ENCODE measurements around the gene C3AR1. TPM values are rescaled to one million over a fixed set of nuclear protein-coding genes. Genes with fewer than 3 reads are reported as not detected.
"Not testable (repeated sequence)": the region's sequence is repeated elsewhere in the genome, so short reads cannot be mapped to it uniquely, and the experiment has no call there.

Gene C3AR1
- total RNA-seq, 2 donors from 2014 or later: 0.66 to 3.9 TPM

DNA sequence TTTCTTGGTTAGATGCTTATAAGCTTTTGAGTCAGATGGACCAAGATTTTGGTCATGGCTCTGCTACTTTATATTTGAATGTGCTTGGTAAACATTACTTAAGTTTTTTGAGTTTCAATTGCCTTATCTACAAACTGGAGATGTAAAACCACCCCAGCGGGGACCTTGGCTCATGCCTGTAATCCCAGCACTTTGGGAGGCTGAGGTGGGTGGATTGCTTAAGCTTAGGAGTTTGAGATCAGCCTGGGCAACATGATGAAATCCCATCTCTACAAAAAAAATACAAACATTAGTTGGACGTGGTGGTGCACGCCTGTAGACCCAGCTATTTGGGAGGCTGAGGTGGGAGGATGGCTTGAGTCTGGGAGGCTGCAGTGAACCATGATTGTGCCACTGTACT lies 27.1 kb upstream of the C3AR1 start:
- no peak for TF ChIP-seq POLR2A (IDR thresholded peaks at IDR 0.05)
- TF ChIP-seq, protein P1, sequence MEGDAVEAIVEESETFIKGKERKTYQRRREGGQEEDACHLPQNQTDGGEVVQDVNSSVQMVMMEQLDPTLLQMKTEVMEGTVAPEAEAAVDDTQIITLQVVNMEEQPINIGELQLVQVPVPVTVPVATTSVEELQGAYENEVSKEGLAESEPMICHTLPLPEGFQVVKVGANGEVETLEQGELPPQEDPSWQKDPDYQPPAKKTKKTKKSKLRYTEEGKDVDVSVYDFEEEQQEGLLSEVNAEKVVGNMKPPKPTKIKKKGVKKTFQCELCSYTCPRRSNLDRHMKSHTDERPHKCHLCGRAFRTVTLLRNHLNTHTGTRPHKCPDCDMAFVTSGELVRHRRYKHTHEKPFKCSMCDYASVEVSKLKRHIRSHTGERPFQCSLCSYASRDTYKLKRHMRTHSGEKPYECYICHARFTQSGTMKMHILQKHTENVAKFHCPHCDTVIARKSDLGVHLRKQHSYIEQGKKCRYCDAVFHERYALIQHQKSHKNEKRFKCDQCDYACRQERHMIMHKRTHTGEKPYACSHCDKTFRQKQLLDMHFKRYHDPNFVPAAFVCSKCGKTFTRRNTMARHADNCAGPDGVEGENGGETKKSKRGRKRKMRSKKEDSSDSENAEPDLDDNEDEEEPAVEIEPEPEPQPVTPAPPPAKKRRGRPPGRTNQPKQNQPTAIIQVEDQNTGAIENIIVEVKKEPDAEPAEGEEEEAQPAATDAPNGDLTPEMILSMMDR (IDR thresholded peaks at IDR 0.05): no peak
- peaks cover 5% of the 10 kb centered on the region for H3K4me1 ChIP-seq
- no peak for DNase-seq
- no peak overlapping the region for H3K27ac ChIP-seq
- no peaks in the 10 kb centered on the region for H3K9me3 ChIP-seq
- intact Hi-C loops (cut with DNase I): no loop called here
- WGBS, 2 donors: 89 to 98% methylated on average over 3 of the region's 3 CpGs
- no peak for ATAC-seq
- H3K4me3 ChIP-seq: no peak overlapping the region
- peaks cover 5 to 39% of the 10 kb centered on the region in 2 donors for H3K36me3 ChIP-seq (replicated peaks in 1 of 2; ENCODE audit: insufficient read depth in 1 of 2, low read depth in 2 of 2)
- H3K27me3 ChIP-seq: no peaks in the 10 kb centered on the region

DNA sequence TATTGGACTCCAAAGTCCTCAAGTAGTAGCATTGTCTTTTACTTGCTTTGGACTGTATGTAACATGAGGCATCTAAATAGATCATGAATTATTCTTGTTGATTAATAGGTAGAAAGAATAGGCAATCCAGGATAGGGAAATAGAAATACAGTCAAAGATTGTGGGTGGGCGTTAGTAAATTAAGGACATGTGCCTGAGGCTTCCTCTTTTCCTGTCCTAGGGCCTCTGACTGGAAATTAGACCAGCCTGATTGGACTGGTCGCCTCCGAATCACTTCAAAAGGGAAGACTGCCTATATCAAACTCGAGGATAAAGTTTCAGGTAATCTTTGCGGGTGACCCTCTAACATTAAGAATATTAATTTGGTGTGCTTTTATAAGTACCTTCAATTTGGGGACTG lies 23.6 kb upstream of the C3AR1 start:
- H3K4me3 ChIP-seq: no peak overlapping the region
- intact Hi-C loops (cut with DNase I): no loop called here
- ATAC-seq: no peak
- no peaks in the 10 kb centered on the region for H3K9me3 ChIP-seq
- H3K27me3 ChIP-seq: no peaks in the 10 kb centered on the region
- TF ChIP-seq POLR2A (IDR thresholded peaks at IDR 0.05): no peak
- TF ChIP-seq, protein P1 (IDR thresholded peaks at IDR 0.05): no peak
- 82 to 84% methylated on average over 5 of the region's 5 CpGs for WGBS, 2 donors
- H3K4me1 ChIP-seq: peaks cover 23% of the 10 kb centered on the region
- no peak for DNase-seq
- peaks cover 5 to 32% of the 10 kb centered on the region in 2 donors for H3K36me3 ChIP-seq (replicated peaks in 1 of 2; ENCODE audit: insufficient read depth in 1 of 2, low read depth in 2 of 2)
- H3K27ac ChIP-seq: no peak overlapping the region

DNA sequence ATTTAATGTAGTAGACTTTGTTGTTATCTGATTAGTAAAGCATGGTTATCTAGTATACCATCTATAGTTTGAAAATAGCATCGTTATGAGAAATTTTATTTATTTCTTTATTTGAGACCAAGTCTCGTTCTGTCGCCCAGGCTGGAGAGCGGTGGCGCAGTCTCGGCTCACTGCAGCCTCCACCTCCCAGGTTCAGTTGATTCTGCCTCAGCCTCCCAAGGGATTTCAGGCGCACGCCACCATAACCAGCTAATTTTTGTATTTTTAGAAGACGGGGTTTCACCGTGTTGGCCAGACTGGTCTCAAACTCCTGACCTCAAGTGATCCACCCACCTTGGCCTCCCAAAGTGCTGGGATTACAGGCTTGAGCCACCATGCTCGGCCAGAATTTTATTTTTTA lies 23.1 kb upstream of the C3AR1 start:
- not testable (repeated sequence) for H3K27ac ChIP-seq, ATAC-seq

DNA sequence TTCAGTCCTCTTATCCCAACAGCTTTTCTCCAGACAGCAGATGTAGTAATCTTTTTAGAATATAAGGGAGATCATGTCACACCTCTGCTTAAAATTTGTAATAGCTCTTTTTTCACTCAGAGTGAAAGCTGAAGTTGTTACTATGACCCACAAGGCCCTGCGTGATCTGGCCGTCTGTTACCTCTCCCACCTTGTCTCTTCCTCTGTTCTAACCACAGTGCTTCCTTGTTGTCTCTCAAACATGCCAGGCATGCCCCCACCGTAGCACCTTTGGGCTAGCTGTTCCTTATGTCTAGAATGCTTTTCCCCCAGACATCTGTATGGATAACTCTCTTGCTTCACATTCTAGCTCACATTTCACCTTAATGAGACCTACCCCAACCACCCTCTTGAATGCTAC lies 22.4 kb upstream of the C3AR1 start:
- H3K27ac ChIP-seq: no peak overlapping the region
- peak in 1 of 4 donors; percentile 10 for DNase-seq
- H3K4me3 ChIP-seq: no peak overlapping the region
- peaks cover 34% of the 10 kb centered on the region for H3K4me1 ChIP-seq
- no peak for TF ChIP-seq POLR2A (IDR thresholded peaks at IDR 0.05)
- TF ChIP-seq, protein P1 (IDR thresholded peaks at IDR 0.05): no peak
- peaks cover 0 to 24% of the 10 kb centered on the region in 2 donors for H3K36me3 ChIP-seq (replicated peaks in 1 of 2; ENCODE audit: insufficient read depth in 1 of 2, low read depth in 2 of 2)
- intact Hi-C loops (cut with DNase I): no loop called here
- no peak for ATAC-seq
- no peaks in the 10 kb centered on the region for H3K9me3 ChIP-seq
- no peaks in the 10 kb centered on the region for H3K27me3 ChIP-seq
- WGBS, 2 donors: 36 to 42% methylated on average over 3 of the region's 3 CpGs

More for the DNA sequence above, 23.1 kb upstream of the C3AR1 start:
- DNase-seq; H3K9me3 ChIP-seq; H3K4me3 ChIP-seq; H3K27me3 ChIP-seq; intact Hi-C loops (cut with DNase I): not testable (repeated sequence)
- H3K36me3 ChIP-seq (replicated peaks in 1 of 2; ENCODE audit: insufficient read depth in 1 of 2, low read depth in 2 of 2): peaks cover 2 to 27% of the 10 kb centered on the region in 2 donors
- peaks cover 27% of the 10 kb centered on the region for H3K4me1 ChIP-seq
- WGBS, 2 donors: 88 to 89% methylated on average over 11 of the region's 11 CpGs

DNA sequence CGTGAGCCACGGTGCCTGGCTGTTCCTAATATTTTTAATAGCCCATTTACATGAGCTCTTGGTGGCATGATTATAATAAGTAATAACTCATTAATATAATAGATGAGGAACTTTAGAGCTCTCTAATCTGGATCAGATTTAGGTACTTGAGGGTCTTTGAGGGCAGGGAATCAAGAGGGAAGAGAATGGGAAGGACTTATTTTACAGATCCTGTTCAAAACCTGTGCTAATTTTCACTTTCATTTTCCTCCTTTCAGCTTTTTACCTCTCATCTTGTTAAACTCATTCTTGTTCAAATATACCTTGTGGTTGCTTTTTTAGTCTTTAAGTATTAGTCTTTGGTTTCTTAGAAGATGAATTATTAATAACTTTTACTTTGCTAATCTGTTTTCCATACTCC lies 21.5 kb upstream of the C3AR1 start:
- TF ChIP-seq, protein P1 (IDR thresholded peaks at IDR 0.05): no peak
- no peak for TF ChIP-seq POLR2A (IDR thresholded peaks at IDR 0.05)
- Histone ChIP-seq H3K27ac (no peak overlapping the region), H3K4me1 (peaks cover 44% of the 10 kb centered on the region), H3K27me3 (no peaks in the 10 kb centered on the region), H3K9me3 (no peaks in the 10 kb centered on the region), H3K4me3 (no peak overlapping the region), H3K36me3 (replicated peaks in 1 of 2; ENCODE audit: insufficient read depth in 1 of 2, low read depth in 2 of 2) (peaks cover 0 to 16% of the 10 kb centered on the region in 2 donors)
- DNase-seq (no peak), ATAC-seq (no peak)
- 74 to 89% methylated on average over 2 of the region's 2 CpGs for WGBS, 2 donors
- intact Hi-C loops (cut with DNase I): no loop called here

DNA sequence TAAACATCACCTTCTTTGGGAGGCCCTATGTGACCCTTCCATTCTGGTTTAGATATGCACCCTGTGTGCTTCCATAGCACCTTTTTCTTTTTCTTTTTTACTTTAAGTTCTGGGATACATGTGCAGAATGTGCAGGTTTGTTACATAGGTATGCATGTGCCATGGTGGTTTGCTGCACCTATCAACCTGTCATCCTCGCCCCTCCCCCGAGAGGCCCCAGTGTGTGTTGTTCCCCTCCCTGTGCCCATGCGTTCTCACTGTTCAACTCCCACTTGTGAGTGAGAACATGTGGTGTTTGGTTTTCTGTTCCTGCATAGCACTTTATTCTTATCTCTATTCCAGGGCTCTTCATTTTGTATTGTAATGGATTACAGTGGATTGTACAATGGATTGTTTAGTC lies 18.2 kb upstream of the C3AR1 start:
- DNase-seq: peak in 1 of 4 donors; percentile 17
- H3K4me1 ChIP-seq: peaks cover 55% of the 10 kb centered on the region
- H3K9me3 ChIP-seq; intact Hi-C loops (cut with DNase I); ATAC-seq; H3K27me3 ChIP-seq; H3K4me3 ChIP-seq; H3K36me3 ChIP-seq (replicated peaks in 1 of 2; ENCODE audit: insufficient read depth in 1 of 2, low read depth in 2 of 2); H3K27ac ChIP-seq: not testable (repeated sequence)
- WGBS, 2 donors: 28 to 34% methylated on average over 3 of the region's 3 CpGs

All from body of pancreas (tissue), 4 donors.